Effector CD8-positive, alpha-beta T cell (primary cell): ENCODE results near the gene GNG7.
"Not testable (repeated sequence)": the region's sequence is repeated elsewhere in the genome, so short reads cannot be mapped to it uniquely, and the experiment has no call there.

Source experiments
- DNase-seq: peaks from one replicate; lab custom pipeline; 2025; lab: John Stamatoyannopoulos, UW

The GNG7 gene

DNA sequence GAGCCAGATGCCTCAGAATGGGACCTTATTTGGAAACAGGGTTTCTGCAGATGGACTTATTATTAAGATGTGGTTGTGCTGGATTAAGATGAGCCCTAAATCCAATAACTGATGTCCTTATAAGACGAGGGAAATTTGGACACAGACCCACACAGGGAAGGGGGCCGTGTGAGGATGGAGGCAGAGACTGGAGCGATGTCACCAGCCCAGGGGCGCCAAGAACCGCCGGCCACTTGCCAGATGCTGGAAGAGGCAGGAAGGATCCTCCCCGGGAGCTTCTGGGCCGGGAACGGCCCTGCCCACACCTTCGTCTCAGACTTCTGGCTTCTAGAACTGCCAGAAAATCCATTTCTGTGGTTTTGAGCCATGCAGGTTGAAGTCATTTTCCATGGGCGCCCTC lies 26.6 kb downstream of the GNG7 start:
- DNase-seq: no peak

DNA sequence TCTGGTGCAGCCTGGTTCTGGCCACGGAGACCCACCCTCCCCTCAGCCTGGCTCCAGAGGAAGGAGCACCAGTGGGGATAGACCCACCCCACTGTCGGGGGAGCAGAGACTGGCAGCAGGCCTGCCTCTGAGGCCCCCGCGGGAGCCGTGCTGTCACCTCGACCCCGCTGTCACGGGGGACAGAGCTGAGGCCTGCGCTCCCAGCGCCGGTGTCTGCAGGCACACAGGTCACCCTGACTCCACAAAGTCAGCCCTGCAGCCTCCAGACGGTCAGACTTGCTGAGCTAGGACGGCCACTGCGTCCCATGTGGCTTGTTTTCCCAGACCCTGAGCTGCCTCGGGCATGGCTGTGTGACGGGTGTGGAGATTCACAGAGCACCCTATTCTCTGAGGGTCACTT lies 32.3 kb downstream of the GNG7 start:
- DNase-seq: no peak

DNA sequence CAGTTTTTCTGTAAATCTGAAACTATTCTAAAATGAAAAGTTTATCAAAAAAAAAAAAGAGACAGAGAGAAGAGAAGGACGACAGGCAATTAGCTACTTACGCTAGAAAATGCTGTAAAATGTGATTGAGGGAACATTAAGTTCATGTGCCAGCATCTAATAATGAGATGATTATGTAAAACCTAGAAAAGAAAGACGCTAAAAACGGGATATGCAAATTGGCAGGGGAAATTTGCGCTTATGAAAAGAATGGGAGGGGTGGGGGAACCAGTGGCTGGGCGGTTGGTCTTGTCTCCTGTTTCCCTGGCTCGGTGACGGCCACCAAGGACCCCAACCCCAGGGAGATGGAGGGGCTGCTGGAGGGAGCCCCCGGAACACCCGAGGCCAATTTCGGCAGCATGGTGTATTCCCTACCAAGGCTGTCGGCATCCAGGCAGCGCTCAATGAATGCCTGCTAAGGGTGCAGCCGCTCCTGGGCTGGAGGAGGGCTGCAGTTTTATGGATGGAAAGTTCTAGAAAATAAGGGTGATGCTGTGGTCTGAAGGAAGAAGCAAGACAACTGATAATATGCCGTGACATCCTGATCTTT lies 34.2 kb downstream of the GNG7 start:
- DNase-seq: no peak

DNA sequence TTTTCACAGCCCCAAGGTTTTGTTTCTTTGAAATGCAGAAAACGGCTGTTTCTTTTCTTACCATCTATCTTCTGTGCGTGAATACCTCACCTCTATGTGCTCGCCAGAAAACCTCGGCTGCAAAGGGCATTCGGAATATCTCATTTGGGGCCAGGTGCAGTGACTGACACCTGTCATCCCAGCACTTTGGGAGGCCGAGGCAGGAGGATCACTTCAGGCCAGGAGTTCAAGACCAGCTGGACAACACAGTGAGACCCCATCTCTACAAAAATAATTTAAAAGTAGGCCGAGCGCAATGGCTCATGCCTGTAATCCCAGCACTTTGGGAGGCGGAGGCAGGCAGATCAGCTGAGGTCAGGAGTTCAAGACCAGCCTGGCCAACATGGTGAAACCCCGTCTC lies 35.1 kb downstream of the GNG7 start:
- DNase-seq: not testable (repeated sequence)

DNA sequence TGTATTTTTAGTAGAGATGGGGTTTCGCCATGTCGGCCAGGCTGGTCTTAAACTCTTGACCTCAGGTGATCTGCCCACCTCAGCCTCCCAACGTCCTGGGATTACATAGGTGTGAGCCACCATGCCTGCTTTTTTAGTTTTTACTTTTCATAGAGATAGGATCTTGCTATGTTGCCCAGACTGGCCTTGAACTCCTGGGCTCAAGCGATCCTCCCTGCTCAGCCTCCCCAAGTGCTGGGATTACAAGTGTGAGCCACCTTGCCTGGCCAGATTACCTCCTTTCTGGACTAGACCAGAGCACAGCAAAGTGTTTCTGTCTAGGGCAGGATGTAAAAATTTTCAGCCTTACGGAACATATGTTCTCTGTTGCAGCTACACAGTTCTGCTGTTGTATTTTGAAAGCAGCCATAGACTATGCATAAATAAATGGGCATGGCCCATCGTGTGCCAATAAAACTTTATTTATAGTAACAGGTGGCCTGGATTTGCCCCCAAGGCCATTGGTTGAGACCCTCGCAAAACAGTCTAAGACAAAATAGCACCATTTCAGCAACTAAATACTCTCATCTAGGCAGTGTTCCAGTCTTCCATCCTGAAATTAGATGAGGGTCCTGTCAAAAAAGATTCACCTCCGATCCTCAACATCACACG lies 36.0 kb downstream of the GNG7 start:
- no peak for DNase-seq

DNA sequence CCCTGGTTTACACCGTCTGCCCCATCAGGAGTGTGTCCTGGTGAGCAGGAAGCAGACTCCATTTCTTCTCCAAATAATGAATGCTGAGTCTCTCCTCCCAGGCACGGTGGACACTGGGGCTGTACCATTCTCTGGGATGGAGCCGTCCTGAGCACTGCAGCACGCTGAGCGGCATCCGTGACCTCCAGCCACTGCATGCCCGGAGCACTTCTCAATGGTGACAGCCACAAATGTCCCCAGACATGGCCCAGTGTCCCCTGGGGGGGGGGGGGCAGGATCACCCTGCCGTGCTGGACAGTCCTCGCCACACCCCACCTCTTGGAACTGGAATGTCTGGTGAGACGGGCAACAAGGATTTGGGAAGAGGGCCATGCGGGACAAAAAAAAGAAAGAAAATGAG lies 37.4 kb downstream of the GNG7 start:
- no peak for DNase-seq

DNA sequence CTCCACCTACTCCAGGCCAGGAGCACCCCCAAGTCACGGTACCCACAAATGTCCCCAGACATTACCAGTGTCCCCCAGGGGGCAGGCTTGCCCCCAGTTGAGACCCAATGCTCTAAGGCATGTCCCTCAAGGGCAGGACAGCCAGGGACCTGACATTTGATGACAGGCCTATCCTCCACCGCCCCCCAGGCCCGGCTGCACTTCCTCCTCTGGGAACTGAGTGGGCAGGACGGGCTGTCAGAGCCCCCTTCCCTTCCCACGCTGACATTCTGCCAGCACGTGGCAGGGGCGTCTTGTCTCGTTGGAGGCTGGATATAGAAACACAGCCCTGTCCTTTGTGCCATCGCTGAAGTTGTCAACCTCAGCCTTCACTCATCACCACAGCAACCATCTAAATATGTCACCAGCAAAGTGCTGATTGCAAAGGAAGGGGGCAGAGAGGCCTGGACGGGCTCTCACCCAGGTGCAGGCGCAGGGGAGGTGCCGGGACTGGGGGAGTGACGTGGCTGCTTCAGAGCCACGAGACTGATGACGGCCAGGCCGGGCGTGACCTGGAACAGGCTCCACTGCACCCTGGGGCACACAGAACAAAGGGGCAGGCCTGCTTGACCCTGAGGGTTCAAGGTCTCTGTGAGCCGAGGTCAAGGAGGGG lies 38.4 kb downstream of the GNG7 start:
- no peak for DNase-seq

DNA sequence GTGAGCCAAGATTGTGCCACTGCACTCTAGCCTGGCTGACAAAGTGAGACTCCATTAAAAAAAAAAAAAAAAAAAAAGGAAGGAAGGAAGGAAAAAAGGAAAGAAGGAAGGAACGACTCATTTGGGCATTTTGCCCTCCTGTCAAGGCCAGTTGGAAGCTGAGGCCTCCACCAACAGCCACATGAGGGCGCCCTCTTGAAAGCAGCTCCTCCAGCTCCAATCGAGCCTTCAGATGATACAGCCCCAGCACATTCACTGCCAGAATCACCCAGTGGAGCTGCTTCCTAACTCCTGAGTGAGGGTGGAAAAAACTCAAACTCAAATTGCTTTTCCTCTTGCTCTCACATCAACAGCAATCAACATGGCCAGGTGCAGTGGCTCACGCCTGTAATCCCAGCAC lies 40.9 kb downstream of the GNG7 start:
- no peak for DNase-seq

DNA sequence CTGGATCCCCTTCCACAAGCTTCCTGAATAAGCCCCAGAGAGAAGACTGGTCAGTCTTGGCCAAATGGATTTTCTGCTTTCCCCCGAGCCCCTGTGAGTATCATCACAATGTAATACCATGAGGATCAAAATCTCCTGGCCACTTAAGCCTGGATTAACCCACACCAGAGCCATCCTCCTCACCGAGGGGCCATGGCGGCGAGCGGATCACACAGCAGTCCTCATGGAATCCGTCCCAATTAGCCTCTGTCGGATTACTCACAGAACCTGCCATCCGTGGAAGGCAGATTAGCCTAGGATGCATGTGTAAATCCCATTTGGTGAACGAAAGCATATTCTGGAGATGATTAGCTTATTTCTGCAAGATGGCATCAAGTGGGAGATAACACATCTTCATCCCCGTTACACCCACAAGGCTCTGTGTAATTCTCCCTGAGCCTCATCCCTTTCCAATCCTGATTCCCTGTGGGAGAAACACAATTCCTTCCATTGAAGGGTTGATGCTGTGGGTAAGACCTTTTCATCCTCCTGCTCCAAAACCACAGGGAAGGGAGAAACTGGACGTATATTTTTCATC lies 42.5 kb downstream of the GNG7 start:
- DNase-seq: no peak

DNA sequence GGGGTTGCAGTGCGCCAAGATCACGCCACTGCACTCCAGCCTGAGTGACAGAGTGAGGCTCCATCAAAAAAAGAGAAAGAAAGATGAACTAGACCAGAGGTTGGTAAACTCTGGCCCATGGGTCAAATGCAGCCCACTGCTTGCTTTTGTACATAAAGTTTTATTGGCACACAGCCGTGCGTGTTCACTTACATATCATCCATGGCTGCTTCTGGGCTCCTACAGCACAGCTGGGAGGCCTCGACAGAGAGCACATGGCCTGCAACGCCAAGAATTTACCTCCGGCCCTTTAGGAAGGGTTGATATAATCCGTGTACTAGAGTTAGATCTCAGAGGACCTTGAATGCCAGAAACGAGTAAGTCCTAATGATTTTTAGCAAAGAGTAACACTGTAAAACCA lies 46.0 kb downstream of the GNG7 start:
- no peak for DNase-seq

DNA sequence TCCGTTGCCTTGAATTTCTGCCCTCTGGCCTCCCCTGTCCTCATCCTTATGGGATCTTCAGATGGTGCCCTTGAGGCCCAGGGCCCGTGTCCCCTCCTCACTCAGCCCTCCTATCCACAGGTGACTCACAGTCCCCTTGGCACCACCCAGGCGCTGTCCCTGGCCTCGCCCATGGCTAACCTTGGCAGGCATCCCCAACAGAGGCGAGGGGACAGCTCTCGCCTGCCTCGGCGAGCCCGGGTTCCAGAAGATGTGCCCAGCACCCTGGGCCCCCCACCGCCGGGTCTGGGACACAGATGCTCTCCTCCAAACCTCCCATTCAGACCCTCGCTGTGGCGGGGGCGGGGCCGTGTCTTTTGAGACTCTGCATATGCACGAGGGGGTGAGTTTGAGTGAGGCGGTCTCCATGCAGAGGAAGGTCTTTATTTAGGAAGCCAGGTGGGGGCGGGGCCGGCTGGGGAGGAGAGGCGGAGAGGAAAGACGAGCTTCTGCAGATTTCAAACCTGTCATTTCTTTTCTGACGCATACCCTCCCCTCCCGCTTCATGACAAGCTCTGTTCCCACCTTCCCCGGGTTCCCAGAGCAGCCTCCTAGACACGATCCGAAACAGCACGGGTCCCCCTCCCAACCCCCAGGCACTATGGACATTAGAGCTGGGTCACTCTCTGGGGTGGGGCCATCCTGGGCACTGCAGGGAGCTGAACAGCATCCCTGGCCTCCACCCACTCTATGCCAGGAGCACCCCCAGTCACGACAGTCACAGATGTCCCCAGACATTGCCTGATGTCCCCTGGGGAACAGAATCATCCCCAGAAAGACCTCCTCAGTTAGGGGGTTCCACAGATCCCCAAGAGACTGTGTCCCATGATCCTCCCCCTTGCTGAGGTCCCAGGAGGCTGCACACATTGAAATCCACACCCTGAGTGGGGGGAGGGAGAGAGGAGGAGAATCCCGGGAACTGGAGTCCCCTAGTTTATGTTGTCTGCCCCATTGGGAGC lies 48.5 kb downstream of the GNG7 start:
- no peak for DNase-seq

DNA sequence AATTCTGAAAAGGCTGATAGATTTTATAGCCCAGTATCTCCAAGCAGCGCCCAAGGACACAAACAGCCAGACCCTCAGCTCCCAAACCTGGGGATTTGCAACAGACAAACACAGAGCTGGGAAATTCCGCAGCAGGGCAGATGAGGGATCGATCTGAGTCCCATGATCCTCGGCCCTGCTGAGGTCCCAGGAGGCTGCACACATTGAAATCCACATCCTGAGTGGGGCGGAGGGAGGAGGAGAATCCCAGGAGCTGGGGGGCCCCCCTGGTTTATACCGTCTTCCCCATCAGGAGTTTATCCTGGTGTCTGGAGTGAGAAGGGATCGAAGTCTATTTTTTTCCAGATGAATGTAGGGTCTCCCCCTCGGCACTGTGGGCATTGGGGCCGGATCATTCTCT lies 49.3 kb downstream of the GNG7 start:
- DNase-seq: no peak

DNA sequence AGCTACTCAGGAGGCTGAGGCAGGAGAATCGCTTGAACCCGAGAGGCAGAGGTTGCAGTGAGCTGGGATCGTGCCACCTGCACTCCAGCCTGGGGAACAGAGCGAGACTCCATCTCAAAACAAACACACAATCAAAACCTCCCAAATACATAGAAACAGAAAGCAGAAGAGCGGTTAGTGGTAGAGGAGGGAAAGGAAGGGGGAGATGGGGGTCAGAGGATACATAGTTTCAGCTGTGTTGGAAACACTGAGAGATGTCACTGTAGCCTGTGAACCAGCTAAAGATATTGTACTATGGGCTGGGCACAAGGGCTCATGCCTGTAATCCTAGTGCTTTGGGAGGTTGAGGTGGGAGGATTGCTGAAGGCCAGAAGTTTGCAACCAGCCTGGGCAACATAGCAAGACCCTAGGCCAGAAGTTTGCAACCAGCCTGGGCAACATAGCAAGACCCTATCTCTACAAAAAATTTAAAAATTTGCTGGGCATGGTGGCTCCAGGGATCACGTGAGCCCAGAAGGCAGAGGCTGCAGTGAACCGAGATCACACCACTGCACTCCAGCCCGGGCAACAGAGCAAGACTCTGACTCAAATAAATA lies 49.9 kb downstream of the GNG7 start:
- DNase-seq: no peak

DNA sequence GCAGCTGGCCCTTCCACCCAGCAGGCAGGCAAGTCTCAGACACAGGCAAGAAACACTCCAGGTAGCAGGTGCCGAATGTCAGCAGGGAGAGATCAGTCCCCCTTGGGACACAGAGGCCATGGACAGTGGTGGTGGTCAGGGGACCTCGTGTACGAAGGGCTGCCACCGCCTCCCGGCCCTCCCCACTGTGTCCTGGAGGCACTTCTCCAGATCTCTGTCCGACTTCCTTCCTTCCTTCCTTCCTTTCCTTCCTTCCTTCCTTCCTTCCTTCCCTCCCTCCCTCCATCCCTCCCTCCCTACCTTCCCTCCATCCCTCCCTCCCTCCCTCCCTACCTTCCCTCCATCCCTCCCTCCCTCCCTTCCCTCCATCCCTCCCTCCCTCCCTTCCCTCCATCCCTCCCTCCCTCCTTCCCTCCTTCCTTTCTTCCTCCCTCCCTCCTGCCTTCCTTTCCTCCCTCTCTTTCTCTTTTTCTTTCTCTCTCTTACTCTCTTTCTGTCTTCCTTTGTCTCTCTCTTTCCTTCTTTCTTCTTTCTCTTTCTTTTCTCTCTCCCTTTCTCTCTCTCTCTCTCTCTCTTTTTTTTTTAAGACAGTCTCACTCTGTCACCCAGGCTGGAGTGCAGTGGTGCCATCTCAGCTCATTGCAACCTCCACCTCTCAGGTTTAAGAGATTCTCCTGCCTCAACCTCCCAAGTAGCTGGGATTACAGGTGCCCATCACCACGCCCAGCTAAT lies 51.3 kb downstream of the GNG7 start:
- not testable (repeated sequence) for DNase-seq

DNA sequence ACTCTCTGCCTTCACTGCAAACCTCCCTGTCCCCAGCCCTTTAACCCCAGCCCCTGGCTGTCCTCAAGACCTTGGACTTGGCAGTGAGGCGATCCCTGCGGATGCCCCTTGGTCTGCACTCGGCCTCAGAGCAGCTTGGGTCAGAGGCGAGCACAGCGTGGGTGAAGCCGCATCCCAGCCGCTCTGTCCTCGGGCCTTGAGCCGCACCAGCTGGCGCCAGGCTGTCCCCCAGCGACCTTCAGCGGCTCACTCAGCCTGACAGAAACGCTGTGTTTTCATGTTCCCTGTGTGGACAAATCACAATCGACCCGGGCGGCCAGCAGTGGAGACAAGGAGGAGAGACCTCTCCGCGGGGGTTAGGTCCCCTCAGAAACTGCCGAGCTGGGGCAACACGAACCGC lies 52.0 kb downstream of the GNG7 start:
- DNase-seq: no peak

DNA sequence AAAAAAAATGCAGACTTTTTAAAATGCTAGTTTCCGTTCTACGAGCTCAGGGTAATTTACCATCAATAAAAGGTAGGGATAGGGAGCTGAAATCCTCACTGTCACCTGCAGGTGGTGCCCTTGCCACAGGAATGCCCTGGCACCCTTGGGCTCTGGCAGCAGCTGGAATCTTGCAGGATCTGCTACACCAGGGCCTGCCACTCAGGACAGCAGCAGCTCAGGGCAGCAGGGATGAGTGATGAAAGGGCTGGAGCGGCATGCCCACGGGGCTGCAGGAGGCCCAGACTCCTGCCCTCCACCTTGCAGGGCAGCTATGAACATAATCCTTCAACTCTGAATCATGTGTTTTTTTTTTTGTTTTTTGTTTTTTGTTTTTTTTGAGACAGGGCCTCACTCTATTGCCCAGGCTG lies 54.0 kb downstream of the GNG7 start:
- DNase-seq: peak; percentile 66

DNA sequence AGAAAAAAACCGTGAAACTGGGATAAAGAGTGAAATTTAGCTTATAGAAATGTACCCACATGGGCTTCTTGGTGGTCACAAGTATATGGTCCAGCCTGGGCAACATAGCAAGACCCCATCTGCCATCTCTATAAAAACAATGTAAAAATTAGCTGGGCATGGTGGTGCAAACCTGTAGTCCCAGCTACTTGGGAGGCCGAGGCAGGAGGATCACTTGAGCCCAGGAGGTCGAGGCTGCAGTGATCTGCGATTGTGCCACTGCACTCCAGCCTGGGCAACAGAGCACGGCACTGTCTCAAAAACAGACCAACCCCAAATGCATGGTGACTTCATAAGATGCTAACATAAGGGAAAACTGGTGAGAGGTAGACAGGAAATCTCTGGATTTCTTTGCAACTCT lies 54.4 kb downstream of the GNG7 start:
- no peak for DNase-seq

DNA sequence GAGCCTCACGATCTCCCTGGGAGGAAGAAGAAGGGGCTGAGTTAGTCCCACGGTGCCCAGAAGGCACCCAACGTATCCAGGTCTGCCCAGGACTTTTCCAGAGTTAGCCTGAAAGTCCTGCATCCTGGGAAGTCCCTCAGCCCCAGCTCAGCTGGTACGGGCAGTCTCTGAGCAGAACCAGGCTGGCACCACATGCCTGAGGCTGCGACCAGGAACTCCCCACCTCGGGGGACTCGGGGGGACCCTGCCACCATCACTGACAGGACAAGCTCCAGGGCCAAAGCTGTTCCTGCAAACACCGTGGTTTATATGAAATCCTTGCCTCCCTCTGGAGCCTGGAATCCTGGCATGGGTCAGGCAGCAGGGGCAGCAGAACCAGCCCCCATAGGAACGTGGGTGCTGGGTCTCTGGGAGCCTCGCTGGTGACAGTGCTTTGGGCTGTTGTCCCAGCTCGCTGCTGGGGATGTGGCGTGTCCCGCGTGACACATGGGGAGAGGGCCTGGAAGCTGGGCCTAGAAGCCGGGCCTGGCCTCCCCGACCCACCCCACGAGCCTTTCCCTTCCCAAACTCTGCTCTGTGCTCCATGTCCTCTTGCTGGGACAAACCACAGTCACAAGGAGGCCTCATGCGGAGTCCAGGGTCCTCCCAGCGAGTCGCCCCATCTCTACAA lies 55.5 kb downstream of the GNG7 start:
- DNase-seq: no peak

DNA sequence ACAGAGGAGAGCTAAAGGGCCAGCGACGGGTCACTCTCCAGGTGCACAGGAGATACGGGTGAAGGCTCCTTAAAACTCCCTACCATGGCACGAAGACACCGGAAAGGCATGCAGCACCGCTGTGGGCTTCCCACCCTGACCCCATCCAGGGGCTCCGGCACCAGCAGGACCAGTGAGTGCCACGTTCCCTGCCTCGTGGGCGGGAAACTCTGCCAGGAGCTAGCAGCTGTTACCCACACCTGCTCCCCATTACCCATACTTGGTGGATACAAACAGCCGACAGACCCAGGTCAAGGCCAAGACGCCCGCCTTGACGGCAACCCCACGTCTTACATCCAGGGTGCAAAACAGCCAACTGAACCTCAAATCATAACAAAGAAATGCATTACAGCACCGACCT lies 56.7 kb downstream of the GNG7 start:
- no peak for DNase-seq

DNA sequence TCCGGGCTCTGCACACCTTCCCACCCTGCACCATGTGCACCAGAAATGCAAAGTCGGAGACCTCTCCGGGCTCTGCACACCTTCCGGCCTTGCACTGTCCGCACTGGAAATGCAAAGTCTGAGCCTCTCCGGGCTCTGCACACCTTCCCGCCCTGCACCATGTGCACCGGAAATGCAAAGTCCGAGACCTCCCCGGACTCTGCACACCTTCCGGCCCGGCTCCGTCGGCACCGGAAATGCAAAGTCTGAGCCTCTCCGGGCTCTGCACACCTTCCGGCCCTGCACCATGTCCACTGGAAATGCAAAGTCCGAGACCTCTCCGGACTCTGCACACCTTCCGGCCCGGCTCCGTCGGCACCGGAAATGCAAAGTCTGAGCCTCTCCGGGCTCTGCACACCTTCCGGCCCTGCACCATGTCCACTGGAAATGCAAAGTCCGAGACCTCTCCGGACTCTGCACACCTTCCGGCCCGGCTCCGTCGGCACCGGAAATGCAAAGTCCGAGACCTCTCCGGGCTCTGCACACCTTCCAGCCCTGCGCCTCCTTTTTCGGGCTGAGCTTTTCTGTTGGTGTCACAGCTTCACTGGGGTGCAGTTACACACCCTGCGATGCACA lies 59.3 kb downstream of the GNG7 start:
- DNase-seq: not testable (repeated sequence)
